Activated T-helper 1 cell treated with anti-CD3 and anti-CD28 coated beads, Interleukin-12 subunit alpha, Interleukin-12 subunit beta, Interleukin-2, Interleukin-4 antibody, amounts not matched to agents 30 ng/mL and 10 ng/mL and 1 ng/mL, durations not matched to agents 14 hours and 24 hours and 36 hours (primary cell): ENCODE results near the gene DDX1. TPM values are rescaled to one million over a fixed set of nuclear protein-coding genes. Genes with fewer than 3 reads are reported as not detected.
A peak's percentile ranks its signal among the peaks of the same experiment; 100 is the strongest.

ENCODE experiments used
- DNase-seq: peaks from one replicate; pipeline ENCODE4 v3.0.0; 2021; ENCODE audit warnings: low spot score
- H3K27ac Mint-ChIP-seq: one replicate; pipeline ENCODE4 v1.8.0; 2021; ENCODE audit warnings: mild to moderate bottlenecking, mixed read lengths
- H3K27me3 Mint-ChIP-seq: one replicate; pipeline ENCODE4 v1.8.0; 2022; ENCODE audit warnings: mild to moderate bottlenecking, moderate library complexity, mixed read lengths; ENCODE audit not compliant: insufficient read depth
- H3K36me3 Mint-ChIP-seq: one replicate; pipeline ENCODE4 v1.8.0; 2021; ENCODE audit warnings: low read depth, mixed read lengths
- H3K4me1 Mint-ChIP-seq: one replicate; pipeline ENCODE4 v1.8.0; 2021; ENCODE audit warnings: low read depth, mixed read lengths
- H3K4me3 Mint-ChIP-seq: one replicate; pipeline ENCODE4 v1.8.0; 2021; ENCODE audit warnings: mild to moderate bottlenecking, moderate library complexity, mixed read lengths
- H3K9me3 Mint-ChIP-seq: one replicate; pipeline ENCODE4 v1.8.0; 2021; ENCODE audit warnings: mixed read lengths
- intact Hi-C: fragments of 100-400 bp; cut with micrococcal nuclease; formaldehyde crosslinking; loops from one replicate; pipeline ENCODE4 v1.15.1; 2024
- total RNA-seq: library from RNA; stranded (reverse); gene quantifications from 2 replicates; pipeline ENCODE4 v1.2.3, GENCODE V29; 2022

Gene DDX1
- total RNA-seq, 1 donor from 2014 or later = 104 TPM

GRCh38 chr2:15556311-15556930, 35.2 kb upstream of the DDX1 start:
- Mint-ChIP-seq H3K4me3 (no peak overlapping the region), H3K9me3 (no peaks in the 10 kb centered on the region), H3K27ac (no peak overlapping the region), H3K4me1 (peaks cover 19% of the 10 kb centered on the region), H3K27me3 (no peaks in the 10 kb centered on the region), H3K36me3 (peaks cover 11% of the 10 kb centered on the region)
- intact Hi-C loops = no loop called here
- no peak for DNase-seq

- Mint-ChIP-seq H3K36me3 (peaks cover 8% of the 10 kb centered on the region), H3K27ac (no peak overlapping the region), H3K27me3 (no peaks in the 10 kb centered on the region), H3K4me3 (no peak overlapping the region), H3K9me3 (no peaks in the 10 kb centered on the region), H3K4me1 (peaks cover 33% of the 10 kb centered on the region)
- intact Hi-C loops = no loop called here
- no peak for DNase-seq
Observed at GRCh38 chr2:15557887-15558311, 33.8 kb upstream of the DDX1 start.

DNA sequence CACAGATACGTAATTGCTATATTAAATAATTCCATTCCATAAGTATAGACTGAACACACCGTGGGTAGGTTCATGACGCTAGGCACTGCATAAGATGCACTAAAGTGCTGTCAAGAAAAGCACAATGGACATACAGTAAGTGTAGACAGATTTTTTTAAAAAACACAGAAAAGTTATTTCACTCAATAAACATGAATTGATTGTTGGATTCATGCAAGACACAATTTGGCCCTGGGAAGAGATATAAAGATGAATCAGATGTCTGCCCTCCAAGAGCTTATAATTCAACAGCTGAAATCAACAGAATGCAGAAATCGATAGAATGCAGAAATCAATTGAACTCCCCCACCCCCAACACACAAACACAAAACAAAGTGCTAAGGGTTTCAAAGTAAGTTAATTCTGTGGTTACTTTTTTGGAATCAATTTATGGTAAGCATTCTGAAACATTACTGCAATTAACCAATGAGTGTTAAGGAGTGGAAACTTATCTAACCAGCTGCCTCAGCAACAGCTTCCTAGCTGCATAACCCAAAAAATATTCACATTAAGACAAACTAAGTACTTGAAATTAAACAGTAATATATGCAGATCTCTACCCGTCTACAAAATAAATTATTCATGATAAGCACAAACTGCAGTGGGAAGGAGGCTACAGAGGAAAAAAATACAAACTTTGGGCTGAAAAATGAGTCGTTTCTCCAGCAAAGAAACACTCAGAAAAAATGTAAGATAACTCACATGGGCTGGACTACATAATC, 32.1 kb upstream of the DDX1 start:
- Mint-ChIP-seq H3K4me3 (peak overlapping the region; percentile 71), H3K4me1 (peaks cover 41% of the 10 kb centered on the region), H3K27me3 (peaks cover 2% of the 10 kb centered on the region), H3K9me3 (no peaks in the 10 kb centered on the region), H3K27ac (no peak overlapping the region), H3K36me3 (peaks cover 5% of the 10 kb centered on the region)
- no peak for DNase-seq
- intact Hi-C loops = loop anchor here (10.0 kb wide), 2 partner anchors 255 to 525 kb away; no protein-coding TSS in a partner anchor

DNA sequence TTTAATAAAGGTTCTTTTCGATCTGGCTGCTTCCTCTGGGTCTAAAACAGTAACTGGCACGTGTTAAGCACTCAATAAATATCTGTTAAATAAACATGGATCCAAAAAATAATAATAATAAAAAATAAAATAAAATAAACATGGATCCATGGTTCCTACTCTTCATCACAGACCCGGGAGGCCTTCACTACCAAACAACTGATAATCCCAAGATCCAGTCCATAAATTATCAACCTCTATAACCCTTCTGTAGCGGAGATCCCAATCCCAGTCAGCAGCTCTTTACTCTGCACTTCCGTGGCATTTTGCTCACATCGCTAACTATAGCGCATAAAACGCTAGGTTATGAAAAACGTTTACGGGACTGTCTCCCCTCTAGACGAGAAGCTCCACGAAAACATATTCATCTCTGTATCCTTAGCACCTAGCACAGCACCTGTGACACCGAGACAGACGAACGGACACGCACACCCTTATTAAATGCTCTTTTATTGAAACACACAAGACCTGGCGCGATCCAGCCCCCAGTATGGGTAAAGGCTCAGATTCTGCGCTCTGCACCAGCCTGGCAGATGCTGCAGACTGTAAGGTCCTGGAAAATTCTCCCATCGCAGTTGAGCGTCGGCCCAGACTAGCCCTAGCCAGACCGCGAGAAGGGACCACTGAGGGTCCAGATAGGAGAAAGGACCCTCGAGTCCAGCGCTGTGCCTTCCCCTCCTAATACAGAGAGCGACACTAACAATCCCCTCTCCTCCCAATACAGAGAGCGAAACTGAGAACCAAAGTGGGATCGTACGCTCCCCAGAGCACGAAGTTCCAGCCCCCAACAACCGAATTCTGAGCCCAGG, 31.3 kb upstream of the DDX1 start:
- Mint-ChIP-seq H3K4me1 (peaks cover 41% of the 10 kb centered on the region), H3K27me3 (peaks cover 2% of the 10 kb centered on the region), H3K36me3 (peaks cover 5% of the 10 kb centered on the region), H3K27ac (peak overlapping the region; percentile 83), H3K9me3 (no peaks in the 10 kb centered on the region), H3K4me3 (peak overlapping the region; percentile 97)
- no peak for DNase-seq
- intact Hi-C loops = loop anchor here (10.0 kb wide), 2 partner anchors 256 to 526 kb away; no protein-coding TSS in a partner anchor

DNA sequence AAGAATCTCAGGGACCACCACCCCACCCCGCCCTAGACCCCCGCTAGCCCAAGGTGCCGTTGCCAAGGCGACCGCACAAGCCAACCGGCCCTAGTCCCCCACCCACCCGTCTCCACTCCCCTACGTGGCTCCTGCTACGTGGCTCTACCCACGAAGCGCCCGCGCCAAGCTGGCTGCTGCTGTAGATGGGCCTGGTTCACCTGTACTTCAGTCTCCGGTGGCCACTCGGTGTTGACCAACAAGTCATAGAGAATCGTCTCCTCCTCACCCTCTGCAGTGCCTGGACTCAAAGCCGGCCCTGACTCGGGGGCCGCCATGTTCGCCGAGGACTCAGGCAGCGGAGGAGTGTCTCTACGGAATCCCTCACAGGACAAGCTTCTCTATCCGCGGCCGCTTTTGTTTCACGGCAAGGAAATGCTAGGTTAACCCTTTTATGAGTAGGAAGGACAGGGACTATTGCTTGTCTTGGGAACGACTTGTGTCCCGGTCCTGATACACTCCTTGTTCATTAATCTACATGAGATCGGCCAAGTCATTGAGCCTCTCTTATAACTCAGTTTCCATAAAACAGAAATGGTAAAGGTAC, 30.6 kb upstream of the DDX1 start, which contains the start of gene NBAS:
Gene NBAS, minus strand, starts transcription at position 347 of the 586 bp plus-strand sequence. Its CDS starts 30 bp downstream, at position 317.
- DNase-seq = peak; percentile 68
- no peaks in the 10 kb centered on the region for H3K9me3 Mint-ChIP-seq
- H3K27ac Mint-ChIP-seq = peak within 1 kb of the TSS; percentile 86
- H3K4me1 Mint-ChIP-seq = peaks cover 41% of the 10 kb centered on the region
- intact Hi-C loops = loop anchor here (1.0 to 10.0 kb wide), 6 partner anchors 16 to 526 kb away; partner anchors contain the start of gene DDX1
- H3K27me3 Mint-ChIP-seq = peaks cover 3% of the 10 kb centered on the region
- peaks cover 3% of the 10 kb centered on the region for H3K36me3 Mint-ChIP-seq
- peak within 1 kb of the TSS; percentile 97 for H3K4me3 Mint-ChIP-seq

DNA sequence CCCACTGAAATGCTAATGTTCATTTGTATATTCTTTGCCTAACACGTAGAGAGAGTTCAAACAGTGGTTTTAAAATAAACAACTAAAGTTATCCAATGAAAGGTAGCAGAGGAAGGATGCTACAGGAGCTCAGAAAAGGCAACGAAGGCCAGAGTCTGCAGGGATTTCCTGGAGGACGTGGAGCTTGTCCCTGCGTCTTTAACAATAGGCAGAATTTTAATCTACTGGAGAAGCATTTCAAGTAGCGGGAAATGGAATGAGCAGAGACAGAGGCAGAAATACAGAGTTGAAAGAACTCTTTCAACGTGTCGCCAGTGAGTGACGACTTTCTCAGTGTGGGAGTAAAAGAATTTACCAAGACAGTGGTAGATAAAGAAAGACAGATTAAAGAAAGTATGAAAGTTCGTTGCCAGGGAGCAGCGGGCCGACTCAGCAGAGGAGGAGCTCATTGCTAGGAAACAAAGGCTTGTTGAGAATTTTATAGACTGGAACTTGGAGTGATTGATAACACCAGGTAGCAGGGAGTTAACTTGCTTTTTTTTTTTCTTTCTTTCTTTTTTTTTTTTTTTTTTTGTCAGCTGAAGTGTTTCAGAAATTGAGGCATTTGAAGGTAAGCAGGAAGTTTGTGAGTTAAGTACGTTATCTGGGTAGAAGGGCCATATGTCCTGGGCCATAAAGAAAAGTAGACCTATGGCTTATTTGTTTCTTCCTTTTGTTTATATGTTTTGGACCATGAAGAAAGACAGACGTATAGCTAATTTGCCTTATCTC, 29.9 kb upstream of the DDX1 start:
- Mint-ChIP-seq H3K36me3 (peaks cover 3% of the 10 kb centered on the region), H3K4me1 (peaks cover 41% of the 10 kb centered on the region), H3K9me3 (no peaks in the 10 kb centered on the region), H3K27me3 (peaks cover 4% of the 10 kb centered on the region), H3K27ac (peak overlapping the region; percentile 86), H3K4me3 (peak overlapping the region; percentile 97)
- intact Hi-C loops = loop anchor here (1.0 to 10.0 kb wide), 6 partner anchors 16 to 527 kb away; partner anchors contain the start of gene DDX1
- no peak for DNase-seq

DNA sequence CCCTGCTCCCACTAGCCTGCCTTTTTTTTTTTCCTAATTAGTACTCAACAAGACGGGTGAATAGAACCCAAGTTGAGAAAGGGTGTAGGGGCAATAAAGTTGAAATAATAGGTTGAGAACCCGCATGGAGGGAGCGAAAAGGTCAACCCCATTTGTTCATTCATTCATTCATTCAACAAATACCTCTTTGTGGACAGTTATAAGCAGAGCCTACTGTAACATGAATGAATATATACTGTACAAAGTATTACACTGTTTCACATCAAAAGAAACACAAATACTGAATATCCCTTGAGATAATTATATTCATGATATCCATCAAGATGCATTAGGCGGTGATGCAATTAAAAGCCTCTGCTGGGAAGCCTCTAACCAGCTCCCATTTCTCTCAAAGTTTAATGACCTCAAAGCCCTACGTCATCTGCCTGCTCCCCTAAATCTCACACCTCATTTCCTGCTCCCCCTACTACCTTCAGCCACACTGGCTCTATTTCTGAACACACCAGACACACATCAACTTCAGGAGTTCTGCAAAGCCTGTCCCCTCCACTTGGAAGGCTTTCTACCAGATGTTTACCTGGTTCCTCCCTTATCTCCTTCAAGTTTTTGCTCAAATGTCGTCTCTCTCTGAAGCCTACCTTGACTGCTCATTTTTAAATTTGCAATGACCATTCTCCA, 29.2 kb upstream of the DDX1 start:
- intact Hi-C loops = loop anchor here (10.0 kb wide), 2 partner anchors 258 to 528 kb away; no protein-coding TSS in a partner anchor
- DNase-seq = no peak
- Mint-ChIP-seq H3K27me3 (peaks cover 4% of the 10 kb centered on the region), H3K4me1 (peaks cover 41% of the 10 kb centered on the region), H3K4me3 (peak overlapping the region; percentile 97), H3K9me3 (no peaks in the 10 kb centered on the region), H3K27ac (peak overlapping the region; percentile 86), H3K36me3 (peaks cover 3% of the 10 kb centered on the region)

GRCh38 chr2:15563227-15564100, 28.2 kb upstream of the DDX1 start:
- no peak for DNase-seq
- Mint-ChIP-seq H3K36me3 (peaks cover 3% of the 10 kb centered on the region), H3K4me1 (peaks cover 41% of the 10 kb centered on the region), H3K4me3 (peak overlapping the region; percentile 15), H3K9me3 (no peaks in the 10 kb centered on the region), H3K27ac (no peak overlapping the region), H3K27me3 (peaks cover 6% of the 10 kb centered on the region)
- intact Hi-C loops = loop anchor here (10.0 kb wide), 2 partner anchors 259 to 529 kb away; no protein-coding TSS in a partner anchor

- intact Hi-C loops = loop anchor here (10.0 kb wide), 2 partner anchors 261 to 531 kb away; no protein-coding TSS in a partner anchor
- H3K27me3 Mint-ChIP-seq = peaks cover 6% of the 10 kb centered on the region
Observed at GRCh38 chr2:15565392-15565791, 26.3 kb upstream of the DDX1 start.

GRCh38 chr2:15565994-15566671, 25.5 kb upstream of the DDX1 start:
- H3K9me3 Mint-ChIP-seq = no peaks in the 10 kb centered on the region
- H3K4me1 Mint-ChIP-seq = peaks cover 24% of the 10 kb centered on the region
- H3K4me3 Mint-ChIP-seq = no peak overlapping the region
- H3K36me3 Mint-ChIP-seq = peaks cover 3% of the 10 kb centered on the region
- no peak for DNase-seq
- peaks cover 7% of the 10 kb centered on the region for H3K27me3 Mint-ChIP-seq
- intact Hi-C loops = loop anchor here (10.0 kb wide), 2 partner anchors 261 to 531 kb away; no protein-coding TSS in a partner anchor
- no peak overlapping the region for H3K27ac Mint-ChIP-seq

More at GRCh38 chr2:15565392-15565791, 26.3 kb upstream of the DDX1 start:
- H3K27ac Mint-ChIP-seq = no peak overlapping the region
- peaks cover 26% of the 10 kb centered on the region for H3K4me1 Mint-ChIP-seq
- H3K36me3 Mint-ChIP-seq = peaks cover 3% of the 10 kb centered on the region
- DNase-seq = no peak
- no peak overlapping the region for H3K4me3 Mint-ChIP-seq
- H3K9me3 Mint-ChIP-seq = no peaks in the 10 kb centered on the region
